GM12878 (cell line): ENCODE results near the gene ABR. TPM values are rescaled to one million over a fixed set of nuclear protein-coding genes. Genes with fewer than 3 reads are reported as not detected.
A peak's percentile ranks its signal among the peaks of the same experiment; 100 is the strongest.

Source experiments
- ATAC-seq: fragments of 200-7000 bp; cut with Tn5 transposase; 3 replicates; pipeline ENCODE4 v1.9.1; 2020; ENCODE audit warnings: mild to moderate bottlenecking, moderate library complexity
- BruUV-seq: library from RNA; stranded (reverse); fragments of 400-500 nt; replicated peaks from 2 replicates; lab custom pipeline; 2021; lab: Mats Ljungman, UMichigan
- CTCF ChIA-PET: fragments of 300-600 bp; sonication (Branson Sonifier 250); formaldehyde crosslinking; extraction: SDS; loops from one replicate; lab custom pipeline; 2021; ENCODE audit warnings: inconsistent platforms; lab: Yijun Ruan, JAX
- POLR2A ChIA-PET: fragments of 350-600 bp; formaldehyde crosslinking; extraction: SDS; loops from one replicate; lab custom pipeline; 2021; ENCODE audit warnings: inconsistent platforms; lab: Charles Lee
- RAD21 ChIA-PET: fragments of 300-600 bp; sonication (Branson Sonifier 250); formaldehyde crosslinking; loops from one replicate; lab custom pipeline; 2023; ENCODE audit warnings: antibody characterized with exemption; ENCODE audit not compliant: unreplicated experiment; lab: Charles Lee
- SMC1A ChIA-PET: fragments of 300-600 bp; sonication (Branson Sonifier 250); formaldehyde crosslinking; loops from one replicate; lab custom pipeline; 2023; ENCODE audit not compliant: unreplicated experiment, uncharacterized antibody; lab: Charles Lee
- DNase-seq: peaks from one replicate; pipeline ENCODE4 v3.0.0-alpha.2; 2011; ENCODE audit warnings: low read depth, low spot score
- FAIRE-seq: peaks from 3 replicates; lab custom pipeline; 2011; peaks lifted over from hg19 to GRCh38; lab: Jason Lieb, UNC
- H2AFZ ChIP-seq: 2 replicates; pipeline ENCODE4 v1.6.0; 2011; ENCODE audit warnings: low read depth, low read length, control low read depth; ENCODE audit not compliant: control insufficient read depth
- H3K27ac ChIP-seq: 2 replicates; pipeline ENCODE4 v1.5.1; 2011; ENCODE audit warnings: control low read depth; ENCODE audit not compliant: control insufficient read depth, insufficient read depth
- H3K27me3 ChIP-seq, 2 experiments: replicated peaks in 1 of 2; 2 replicates each; pipeline versions ENCODE4 v1.6.0 to v1.6.1; 2011; ENCODE audit warnings: low read length in 1 of 2; ENCODE audit not compliant: control insufficient read depth in 2 of 2, insufficient read depth in 2 of 2
- H3K36me3 ChIP-seq, 2 experiments: 2 replicates each; pipeline ENCODE4 v1.5.1; 2011; ENCODE audit warnings: low read length in 1 of 2; ENCODE audit not compliant: control insufficient read depth in 2 of 2, insufficient read depth in 2 of 2
- H3K4me1 ChIP-seq: 2 replicates; pipeline ENCODE4 v1.6.1; 2011; ENCODE audit warnings: mild to moderate bottlenecking, low read length, moderate library complexity, mixed read lengths; ENCODE audit not compliant: control insufficient read depth, insufficient read depth
- H3K4me2 ChIP-seq: 2 replicates; pipeline ENCODE4 v1.6.0; 2011; ENCODE audit warnings: control low read depth; ENCODE audit not compliant: control insufficient read depth, insufficient read depth
- H3K4me3 ChIP-seq: fragments of 200-600 bp; sonication (generic); 2 replicates; pipeline ENCODE4 v1.5.1; 2016
- H3K79me2 ChIP-seq: 2 replicates; pipeline ENCODE4 v1.6.0; 2011; ENCODE audit warnings: low read length; ENCODE audit not compliant: control insufficient read depth, insufficient read depth
- H3K9ac ChIP-seq: 2 replicates; pipeline ENCODE4 v1.8.0; 2011; ENCODE audit warnings: low read length, control low read depth, mixed read lengths; ENCODE audit not compliant: control insufficient read depth, insufficient read depth
- H3K9me3 ChIP-seq: replicated peaks from 3 replicates; pipeline ENCODE4 v1.5.1; 2011; ENCODE audit warnings: mild to moderate bottlenecking, low read length; ENCODE audit not compliant: control insufficient read depth, insufficient read depth
- H4K20me1 ChIP-seq: 2 replicates; pipeline ENCODE4 v1.6.0; 2011; ENCODE audit not compliant: control insufficient read depth, insufficient read depth
- E2F4 ChIP-seq: IDR thresholded peaks from 2 replicates; pipeline ENCODE4 v1.6.1; 2012; ENCODE audit warnings: low read depth, low read length, improper control_type of control experiment
- E4F1 ChIP-seq: fragments of 450-650 bp; IDR thresholded peaks from 2 replicates; pipeline ENCODE4 v1.6.1; 2018; ENCODE audit warnings: borderline replicate concordance, mild to moderate bottlenecking; ENCODE audit not compliant: partially characterized antibody
- EP300 ChIP-seq, 2 experiments: fragments of 150-350 bp in 1 of 2; IDR thresholded peaks; 2 replicates each; pipeline ENCODE4 v1.6.1; 2011 to 2012; ENCODE audit warnings: low read depth in 2 of 2, low read length in 2 of 2, borderline replicate concordance in 1 of 2, improper control_type of control experiment in 1 of 2, inconsistent platforms in 1 of 2; ENCODE audit not compliant: control insufficient read depth in 1 of 2
- GABPA ChIP-seq: IDR thresholded peaks from 2 replicates; pipeline ENCODE4 v1.6.1; 2014; ENCODE audit warnings: antibody characterized with exemption, low read depth, mild to moderate bottlenecking, inconsistent platforms
- HCFC1 ChIP-seq: fragments of 150-350 bp; IDR thresholded peaks from 2 replicates; pipeline ENCODE4 v1.6.1; 2014; ENCODE audit warnings: low read length
- IKZF1 ChIP-seq: fragments of 450-650 bp; conservative IDR thresholded peaks from 2 replicates; pipeline ENCODE4 v1.6.1; 2017; ENCODE audit warnings: antibody characterized with exemption, mild to moderate bottlenecking
- IRF4 ChIP-seq: IDR thresholded peaks from 2 replicates; pipeline ENCODE4 v1.6.1; 2011; ENCODE audit warnings: low read depth, low read length
- PAX8 ChIP-seq: fragments of 450-650 bp; IDR thresholded peaks from 2 replicates; pipeline ENCODE4 v1.6.1; 2017; ENCODE audit warnings: mild to moderate bottlenecking, moderate library complexity
- SKIL ChIP-seq: fragments of 450-650 bp; IDR thresholded peaks from 2 replicates; pipeline ENCODE4 v1.6.1; 2017; ENCODE audit warnings: mild to moderate bottlenecking, low read depth, inconsistent platforms; ENCODE audit not compliant: poor library complexity, severe bottlenecking
- TAF1 ChIP-seq: IDR thresholded peaks from 2 replicates; pipeline ENCODE4 v1.6.1; 2011; ENCODE audit warnings: mild to moderate bottlenecking, low read depth, low read length, borderline replicate concordance
- YBX1 ChIP-seq: fragments of 450-650 bp; IDR thresholded peaks from 2 replicates; pipeline ENCODE4 v1.6.1; 2016; ENCODE audit warnings: antibody characterized with exemption
- ZNF384 ChIP-seq: IDR thresholded peaks from 2 replicates; pipeline ENCODE4 v1.6.1; 2012; ENCODE audit warnings: low read depth, mild to moderate bottlenecking, low read length, improper control_type of control experiment, borderline replicate concordance
- WGBS: methylation state at CpG from one replicate; pipeline ENCODE4 v1.1.6; 2016; ENCODE audit warnings: low lambda C conversion rate; ENCODE audit not compliant: insufficient replicate concordance, insufficient coverage; ENCODE audit errors: missing lambda C conversion rate; 5-methylcytosine and 5-hydroxymethylcytosine counted together
- in situ Hi-C: fragments of 300-500 bp; cut with MboI; formaldehyde crosslinking; loops from 9 replicates; pipeline ENCODE4 v1.14.3; 2018; ENCODE audit warnings: mixed read lengths
- intact Hi-C: fragments of 100-400 bp; cut with micrococcal nuclease; formaldehyde crosslinking; loops from one replicate; pipeline ENCODE4 v1.14.2; 2022; ENCODE audit not compliant: unreplicated experiment
- polyA plus RNA-seq, 11 experiments: library from polyadenylated mRNA; depleted of rRNA in 4 of 11; unstranded in 6 of 11; stranded (reverse) in 5 of 11; fragments of >200 nt; fragmentation: Nextera tagmentation in 4 of 11; fragmentation: Illumina TruSeq in 1 of 11; extraction: Ambion mirVana in 4 of 11; extraction: Trizol in 1 of 11; gene quantifications; 1 replicate in 1 of 11; 2 replicates in 10 of 11; pipeline versions ENCODE4 v1.2.1 to v1.2.3, GENCODE V29; 2011 to 2016; ENCODE audit warnings: inconsistent platforms in 2 of 11, missing spikeins in 2 of 11, low read depth in 1 of 11
- total RNA-seq, 4 experiments: library from RNA; depleted of rRNA in 3 of 4; stranded (reverse); fragments of >200 nt in 3 of 4; fragmentation: Illumina TruSeq in 1 of 4; extraction: Trizol in 1 of 4; gene quantifications; 2 replicates each; pipeline versions ENCODE4 v1.2.1 to v1.2.3, GENCODE V29; 2013 to 2021

Gene ABR
- total and polyA plus RNA-seq, 10 of the 15 experiments (the other 5 are each of a cell fraction or from before 2014, with no cell fraction given), result 1.4 to 112 (median 30.0) TPM

- TF ChIP-seq SKIL, result peak; percentile 39
- TF ChIP-seq, all 136 proteins: peak for 14
These were observed 26.4 kb upstream of the ABR start (continued) for GRCh38 chr17:1206026-1206777.

- intact Hi-C loops, result no loop called here
- H3K4me2 ChIP-seq, result peak overlapping the region; percentile 63
- H3K27me3 ChIP-seq, result no peaks in the 10 kb centered on the region
- SMC1A ChIA-PET, result no interaction called here
- ATAC-seq, result no peak
- TF ChIP-seq E4F1, result no peak
- no peak for TF ChIP-seq ZNF384
- TF ChIP-seq E2F4, result no peak
- no peak; the same call in 1 of the 2 replicates for TF ChIP-seq IKZF1
- TF ChIP-seq YBX1, result no peak
- no peak for TF ChIP-seq GABPA
- no peak for TF ChIP-seq HCFC1
- TF ChIP-seq EP300 (IDR thresholded peaks at IDR 0.05; ENCODE audit: borderline replicate concordance in 1 of 2, control insufficient read depth in 1 of 2, low read depth in 2 of 2, low read length in 2 of 2), result no peak
- TF ChIP-seq IRF4, result no peak
- no peak for TF ChIP-seq PAX8
- no peak for TF ChIP-seq TAF1
- no peaks in the 10 kb centered on the region for H4K20me1 ChIP-seq
- H3K4me1 ChIP-seq, result peaks cover 58% of the 10 kb centered on the region
- 67% methylated on average over 19 of the region's 19 CpGs for WGBS
- POLR2A ChIA-PET, result interaction anchor here (1.4 kb wide), 1 partner anchor 10 kb away, joined by 7 read pairs; no protein-coding TSS in a partner anchor
- CTCF ChIA-PET, result interaction anchor here (1.4 kb wide), 1 partner anchor 12 kb away, joined by 4 read pairs; no protein-coding TSS in a partner anchor
- no peak overlapping the region for H3K4me3 ChIP-seq
- DNase-seq, result no peak
- no peak overlapping the region for H3K27ac ChIP-seq
- RAD21 ChIA-PET, result no interaction called here
- in situ Hi-C loops, result no loop called here
- no peak overlapping the region for H2AFZ ChIP-seq
- H3K79me2 ChIP-seq, result peaks cover 41% of the 10 kb centered on the region
- no TSS peak for BruUV-seq
- no peak overlapping the region for H3K9ac ChIP-seq
- no peaks in the 10 kb centered on the region; the same call in 1 of the 3 replicates for H3K9me3 ChIP-seq
- H3K36me3 ChIP-seq, result peaks cover 0 to 3% of the 10 kb centered on the region in 2 experiments; a peak in 2 of 4 replicates
- no peak for FAIRE-seq
These were observed 24.1 kb upstream of the ABR start for GRCh38 chr17:1203967-1204291.
